NCI-H2107 treated with DMSO at 0.1 percent for 48 hours (cell line): ENCODE data around the gene PLXNA4.

Experiments
- DNase-seq: peaks from one replicate; lab custom pipeline; 2025; ENCODE audit not compliant: unreplicated experiment; lab: John Stamatoyannopoulos, UW

The PLXNA4 gene

GRCh38 chr7:132592936-132593335 lies 16.7 kb upstream of the PLXNA4 start:
- no peak for DNase-seq

GRCh38 chr7:132592231-132592920 lies 16.1 kb upstream of the PLXNA4 start:
- no peak for DNase-seq

GRCh38 chr7:132590162-132590561 lies 13.9 kb upstream of the PLXNA4 start:
- no peak for DNase-seq

- DNase-seq, result no peak
These were observed 12.3 kb upstream of the PLXNA4 start for GRCh38 chr7:132588596-132588995.

GRCh38 chr7:132584796-132585494 lies 8.7 kb upstream of the PLXNA4 start:
- peak; percentile 14 for DNase-seq

GRCh38 chr7:132581431-132581830 lies 5.2 kb upstream of the PLXNA4 start:
- no peak for DNase-seq

GRCh38 chr7:132580717-132581285 lies 4.5 kb upstream of the PLXNA4 start:
- peak; percentile 73 for DNase-seq

GRCh38 chr7:132580277-132580676 lies 4.0 kb upstream of the PLXNA4 start:
- DNase-seq, result no peak

GRCh38 chr7:132579260-132579899 lies 3.1 kb upstream of the PLXNA4 start:
- no peak for DNase-seq

- DNase-seq, result no peak
These were observed 2.6 kb upstream of the PLXNA4 start for GRCh38 chr7:132578826-132579225.

GRCh38 chr7:132578050-132578370 lies 1.7 kb upstream of the PLXNA4 start:
- no peak for DNase-seq

- peak; percentile 23 for DNase-seq
These were observed 1.2 kb upstream of the PLXNA4 start for GRCh38 chr7:132577206-132578049.

- no peak for DNase-seq
These were observed 433 bp upstream of the PLXNA4 start for GRCh38 chr7:132576721-132577085.

GRCh38 chr7:132575419-132575981 lies 770 bp downstream of the PLXNA4 start:
- peak; percentile 16 for DNase-seq

- DNase-seq, result no peak
These were observed 2.0 kb downstream of the PLXNA4 start for GRCh38 chr7:132574223-132574622.

- DNase-seq, result no peak
These were observed 2.9 kb downstream of the PLXNA4 start for GRCh38 chr7:132573251-132573955.

- no peak for DNase-seq
These were observed 3.7 kb downstream of the PLXNA4 start for GRCh38 chr7:132572526-132572925.

- DNase-seq, result no peak
These were observed 4.3 kb downstream of the PLXNA4 start for GRCh38 chr7:132571970-132572369.

- no peak for DNase-seq
These were observed 6.2 kb downstream of the PLXNA4 start for GRCh38 chr7:132569884-132570614.

GRCh38 chr7:132568962-132569361 lies 7.3 kb downstream of the PLXNA4 start:
- no peak for DNase-seq
